Mesodermal cell (in vitro differentiated cells): Measurements from ENCODE around the gene ADNP.
"Not testable (repeated sequence)": the region's sequence is repeated elsewhere in the genome, so short reads cannot be mapped to it uniquely, and the experiment has no call there.

Experiments used
- H3K27ac ChIP-seq: 2 replicates; pipeline ENCODE4 v1.7.0; 2013; ENCODE audit warnings: mild to moderate bottlenecking, low read depth, low read length, moderate library complexity; ENCODE audit not compliant: severe bottlenecking
- H3K36me3 ChIP-seq: 2 replicates; pipeline ENCODE4 v1.7.1; 2013; ENCODE audit warnings: mild to moderate bottlenecking, low read length, moderate library complexity; ENCODE audit not compliant: control insufficient read depth, insufficient read depth
- H3K4me1 ChIP-seq: one replicate; pipeline ENCODE4 v1.7.1; 2013; ENCODE audit warnings: mild to moderate bottlenecking, low read length; ENCODE audit not compliant: insufficient read depth, control insufficient read depth, poor library complexity, severe bottlenecking
- H3K4me3 ChIP-seq: 2 replicates; pipeline ENCODE4 v1.7.0; 2013; ENCODE audit warnings: low read length, control low read depth, mild to moderate bottlenecking; ENCODE audit not compliant: insufficient read depth, poor library complexity, severe bottlenecking; ENCODE audit errors: extremely low read depth
- H3K9me3 ChIP-seq: 2 replicates; pipeline ENCODE4 v1.7.1; 2013; ENCODE audit warnings: mild to moderate bottlenecking, low read length, moderate library complexity; ENCODE audit not compliant: control insufficient read depth
- WGBS, 2 experiments: methylation state at CpG; one replicate each; pipeline ENCODE4 v1.1.5; 2013; ENCODE audit warnings: missing lambda C conversion rate in 2 of 2; ENCODE audit not compliant: insufficient coverage in 2 of 2; 5-methylcytosine and 5-hydroxymethylcytosine counted together

Gene ADNP

GRCh38 chr20:50881759-50882424 is 49.3 kb downstream of the ADNP start:
- H3K36me3 ChIP-seq, H3K4me1 ChIP-seq, H3K9me3 ChIP-seq, H3K27ac ChIP-seq, H3K4me3 ChIP-seq: not testable (repeated sequence)
- WGBS, 2 experiments = 90 to 100% methylated on average over 1 to 3 of the region's 5 CpGs

- 88 to 93% methylated on average over 15 to 16 of the region's 20 CpGs for WGBS, 2 experiments
- no peak overlapping the region for H3K4me3 ChIP-seq
- H3K27ac ChIP-seq = no peak overlapping the region
- peaks cover 5% of the 10 kb centered on the region for H3K9me3 ChIP-seq
- peaks cover 8% of the 10 kb centered on the region for H3K36me3 ChIP-seq
- H3K4me1 ChIP-seq = no peaks in the 10 kb centered on the region
These were observed 51.3 kb downstream of the ADNP start for GRCh38 chr20:50879649-50880550.

- H3K27ac ChIP-seq = no peak overlapping the region
- no peak overlapping the region for H3K4me3 ChIP-seq
- peaks cover 5% of the 10 kb centered on the region for H3K4me1 ChIP-seq
- WGBS, 2 experiments = 63 to 81% methylated on average over 4 of the region's 6 CpGs
- no peaks in the 10 kb centered on the region for H3K9me3 ChIP-seq
- H3K36me3 ChIP-seq = peaks cover 8% of the 10 kb centered on the region
These were observed 53.9 kb downstream of the ADNP start for GRCh38 chr20:50877232-50877743.

GRCh38 chr20:50876816-50877215 is 54.4 kb downstream of the ADNP start:
- Histone ChIP-seq H3K27ac (no peak overlapping the region), H3K4me1 (peaks cover 6% of the 10 kb centered on the region), H3K9me3 (no peaks in the 10 kb centered on the region), H3K4me3 (no peak overlapping the region), H3K36me3 (peaks cover 8% of the 10 kb centered on the region)
- WGBS, 2 experiments = 89 to 96% methylated on average over 3 to 6 of the region's 7 CpGs

- 94 to 97% methylated on average over 17 to 18 of the region's 19 CpGs for WGBS, 2 experiments
- Histone ChIP-seq H3K27ac (no peak overlapping the region), H3K36me3 (peaks cover 8% of the 10 kb centered on the region), H3K4me3 (no peak overlapping the region), H3K9me3 (no peaks in the 10 kb centered on the region), H3K4me1 (peaks cover 11% of the 10 kb centered on the region)
These were observed 55.1 kb downstream of the ADNP start for GRCh38 chr20:50876063-50876685.

GRCh38 chr20:50874758-50875665 is 56.2 kb downstream of the ADNP start:
- Histone ChIP-seq H3K36me3 (peaks cover 8% of the 10 kb centered on the region), H3K27ac (no peak overlapping the region), H3K4me3 (no peak overlapping the region), H3K9me3 (no peaks in the 10 kb centered on the region), H3K4me1 (peaks cover 20% of the 10 kb centered on the region)
- 86 to 96% methylated on average over 17 to 18 of the region's 28 CpGs for WGBS, 2 experiments

GRCh38 chr20:50874111-50874757 is 57.0 kb downstream of the ADNP start:
- WGBS, 2 experiments = 95 to 97% methylated on average over 8 to 10 of the region's 10 CpGs
- Histone ChIP-seq H3K9me3 (no peaks in the 10 kb centered on the region), H3K36me3 (peaks cover 8% of the 10 kb centered on the region), H3K27ac (no peak overlapping the region), H3K4me1 (peaks cover 20% of the 10 kb centered on the region), H3K4me3 (no peak overlapping the region)

- WGBS, 2 experiments = 95 to 96% methylated on average over 9 to 10 of the region's 10 CpGs
- Histone ChIP-seq H3K4me1 (peaks cover 20% of the 10 kb centered on the region), H3K27ac (no peak overlapping the region)
These were observed 57.7 kb downstream of the ADNP start for GRCh38 chr20:50873585-50873984.

GRCh38 chr20:50872560-50873425 is 58.4 kb downstream of the ADNP start:
- Histone ChIP-seq H3K27ac (no peak overlapping the region), H3K36me3 (peaks cover 8% of the 10 kb centered on the region), H3K4me3 (no peak overlapping the region), H3K4me1 (peaks cover 20% of the 10 kb centered on the region), H3K9me3 (no peaks in the 10 kb centered on the region)
- WGBS, 2 experiments = 86 to 93% methylated on average over 10 to 13 of the region's 16 CpGs

More at GRCh38 chr20:50873585-50873984, 57.7 kb downstream of the ADNP start:
- H3K36me3 ChIP-seq = peaks cover 8% of the 10 kb centered on the region
- H3K9me3 ChIP-seq = no peaks in the 10 kb centered on the region
- H3K4me3 ChIP-seq = no peak overlapping the region
